ENCODE measurements around the gene TTC1.
"Not testable (repeated sequence)": the region's sequence is repeated elsewhere in the genome, so short reads cannot be mapped to it uniquely, and the experiment has no call there.

Gene TTC1

DNA sequence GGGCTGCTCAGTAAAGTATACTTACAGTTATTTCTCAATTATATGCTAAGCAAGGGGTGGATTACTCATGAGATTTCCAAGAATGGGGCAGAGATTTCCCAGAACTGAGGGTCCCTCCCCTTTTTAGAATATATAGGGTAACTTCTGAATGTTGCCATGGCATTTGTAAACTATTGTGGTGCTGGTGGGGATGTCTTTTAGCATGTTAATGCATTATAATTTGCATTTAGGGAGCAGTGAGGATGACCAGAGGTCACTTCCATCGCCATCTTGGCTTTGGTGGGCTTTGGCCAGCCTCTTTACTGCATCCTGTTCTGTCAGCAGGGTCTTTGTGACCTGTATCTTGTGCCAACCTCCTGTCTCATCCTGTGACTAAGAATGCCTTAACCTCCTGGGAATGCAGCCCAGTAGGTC, 35.5 kb downstream of the TTC1 start:
- no peak for DNase-seq

DNA sequence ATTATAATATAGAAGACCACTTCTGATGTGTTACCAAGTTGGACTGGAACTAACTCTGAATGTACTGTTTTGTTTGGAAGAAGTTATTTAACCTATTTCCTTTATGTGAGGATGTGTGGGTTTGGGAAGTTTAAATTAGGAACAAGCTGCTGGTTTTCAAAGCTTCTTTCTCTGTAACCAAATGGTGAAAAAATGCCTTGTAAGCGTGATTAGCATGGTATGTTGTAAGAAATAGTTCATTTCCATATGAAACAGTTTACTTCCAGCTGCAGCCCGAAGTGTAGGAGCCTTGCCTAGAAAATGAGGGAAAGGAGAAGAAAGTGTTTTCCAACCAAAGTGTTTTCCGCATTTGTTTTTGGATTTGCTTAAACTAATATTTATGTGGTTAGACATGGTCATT, 36.0 kb downstream of the TTC1 start:
- DNase-seq, result no peak

DNA sequence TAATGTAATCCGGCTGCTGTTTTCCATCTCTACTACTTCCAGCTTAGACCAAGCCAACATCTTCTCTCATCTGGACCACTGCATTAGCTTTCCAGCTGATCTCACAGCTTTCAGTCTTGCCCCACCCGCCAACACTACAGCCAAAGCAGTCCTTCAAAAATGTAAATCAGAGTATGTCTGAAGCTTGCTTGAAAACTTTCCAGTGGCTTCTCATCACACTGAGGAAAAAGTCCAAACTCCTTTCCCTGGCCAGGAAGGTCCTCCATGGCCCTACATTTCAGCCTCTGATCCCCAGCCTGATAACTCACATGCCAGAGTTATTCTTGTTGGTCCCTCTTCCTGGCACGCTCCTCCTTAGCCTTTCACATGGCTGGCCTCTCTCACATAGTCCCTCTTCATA, 38.5 kb downstream of the TTC1 start:
- no peak for DNase-seq

DNA sequence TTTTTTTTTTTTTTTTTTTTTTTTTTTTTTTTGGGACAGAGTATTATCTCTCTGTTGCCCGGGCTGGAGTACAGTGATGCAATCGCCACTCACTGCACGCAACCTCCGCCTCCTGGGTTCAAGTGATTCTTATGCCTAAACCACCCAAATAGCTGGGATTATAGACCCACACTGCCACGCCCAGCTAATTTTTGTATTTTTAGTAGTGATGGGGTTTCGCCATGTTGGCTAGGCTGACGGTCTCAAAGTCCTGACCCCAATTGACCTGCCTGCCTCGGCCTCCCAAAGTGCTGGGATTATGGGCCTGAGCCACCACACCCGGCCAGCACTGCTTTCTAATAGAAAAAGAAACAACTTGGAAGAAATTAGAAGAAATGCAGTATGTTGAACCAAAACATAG, 39.2 kb downstream of the TTC1 start:
- DNase-seq, result no peak

DNA sequence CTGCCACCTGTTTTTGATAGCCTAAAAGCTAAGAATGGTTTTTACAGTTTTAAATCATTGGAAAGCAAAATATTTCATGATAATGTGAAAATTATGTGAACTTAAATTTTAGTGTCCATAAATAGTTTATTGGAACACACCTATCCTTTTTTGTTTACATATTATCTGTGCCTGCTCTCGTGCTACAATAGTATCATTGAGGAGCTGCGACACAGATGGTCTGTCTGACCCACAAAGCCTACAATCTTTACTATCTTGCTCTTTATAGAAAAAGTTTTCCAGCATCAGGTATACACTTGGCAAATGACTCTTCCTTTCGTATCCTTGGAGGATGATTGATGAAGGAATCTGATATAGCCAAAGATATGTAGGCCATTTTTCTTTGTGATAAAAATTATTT, 40.2 kb downstream of the TTC1 start:
- DNase-seq, result no peak

DNA sequence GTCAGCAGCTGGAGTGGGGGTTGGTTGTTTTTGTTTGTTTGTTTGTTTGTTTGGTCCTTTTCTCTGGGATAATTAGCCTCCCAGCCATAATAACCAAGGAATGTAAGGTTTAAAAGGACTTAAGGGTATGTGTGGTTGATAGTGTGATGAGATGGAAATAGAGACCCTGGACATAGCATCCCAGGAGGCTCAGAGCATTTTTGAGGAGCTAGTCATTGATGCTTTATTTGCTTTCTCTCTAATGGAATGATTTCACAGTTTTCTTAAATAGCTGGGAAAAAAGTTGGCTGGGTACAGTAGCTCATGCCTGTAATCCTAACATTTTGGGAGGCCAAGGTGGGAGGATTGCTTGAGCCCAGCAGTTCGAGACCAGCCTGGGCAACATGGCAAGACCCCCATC, 45.1 kb downstream of the TTC1 start:
- no peak for DNase-seq

DNA sequence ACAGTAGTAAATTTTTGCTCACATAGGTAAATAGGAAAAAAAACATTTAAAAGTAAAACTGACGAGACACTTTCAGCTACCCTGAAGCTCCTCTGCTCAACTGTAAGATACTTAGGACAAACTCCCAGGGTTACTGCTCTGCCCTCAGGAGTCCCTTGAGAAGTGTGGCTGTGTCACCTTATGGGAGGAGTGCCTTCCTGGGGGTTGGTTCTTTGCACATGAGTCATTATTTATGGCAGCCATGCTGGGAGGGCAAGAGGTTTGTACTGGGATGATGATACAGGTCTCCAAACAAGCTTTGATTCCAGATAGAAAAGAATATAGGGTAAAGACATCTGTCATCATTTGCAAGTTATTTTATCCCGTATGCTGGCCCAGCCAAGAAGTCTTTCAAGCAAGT, 45.9 kb downstream of the TTC1 start:
- DNase-seq, result no peak

DNA sequence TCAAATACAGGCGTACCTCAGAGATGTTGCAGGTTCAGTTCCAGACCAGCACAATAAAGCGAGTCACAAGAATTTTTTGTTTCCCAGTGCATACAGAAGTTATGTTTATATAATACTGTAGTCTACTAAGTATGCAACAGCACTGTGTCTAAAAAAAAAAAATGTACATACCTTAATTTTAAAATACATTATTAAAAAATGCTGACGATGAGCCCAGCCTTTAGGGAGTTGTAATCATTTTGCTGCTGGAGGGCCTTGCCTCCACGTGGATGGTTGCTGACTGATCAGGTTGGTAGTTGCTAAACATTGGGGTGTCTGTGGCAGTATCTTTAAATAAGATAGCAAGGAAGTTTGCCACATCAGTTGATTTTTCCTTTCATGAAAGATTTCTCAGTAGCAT, 48.3 kb downstream of the TTC1 start:
- DNase-seq, result no peak

DNA sequence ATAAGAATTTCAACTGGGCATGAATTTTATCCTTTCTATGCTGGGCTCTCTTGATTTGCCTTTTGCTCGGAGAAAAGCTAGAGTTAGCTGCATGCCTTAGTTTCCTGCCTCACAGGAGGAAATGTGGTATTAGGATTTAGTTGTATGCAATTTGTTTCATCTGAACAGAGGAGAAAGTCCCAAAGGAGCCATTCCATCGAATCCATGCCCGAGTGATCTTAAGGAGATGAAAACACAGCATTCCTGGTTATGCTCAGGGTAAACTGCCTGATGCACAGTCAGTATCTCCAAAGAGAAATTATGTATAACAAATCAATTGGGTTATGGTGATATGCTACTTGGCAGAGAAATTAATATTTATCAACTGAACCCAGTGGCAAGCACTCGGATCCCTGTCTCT, 51.1 kb downstream of the TTC1 start:
- no peak for DNase-seq

DNA sequence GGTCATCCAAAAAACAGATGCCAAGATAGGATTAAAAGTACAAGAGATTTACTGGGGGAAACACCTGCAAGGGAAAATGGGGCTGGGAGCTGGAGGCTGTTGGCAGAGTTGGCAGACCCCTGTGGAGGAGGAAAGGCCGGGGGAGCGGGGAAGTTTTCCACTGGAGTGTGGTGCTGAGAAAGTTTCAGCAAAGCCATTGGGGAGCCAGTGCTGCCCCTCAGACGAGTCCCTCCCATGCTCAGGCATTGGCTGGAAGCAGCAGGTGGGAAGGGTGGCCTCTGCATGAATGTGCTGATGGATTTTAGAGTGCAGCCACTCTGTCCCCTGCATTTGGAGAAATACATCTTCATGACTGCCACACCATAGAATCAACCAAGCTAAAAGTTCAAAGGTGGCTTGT, 52.8 kb downstream of the TTC1 start:
- no peak for DNase-seq

DNA sequence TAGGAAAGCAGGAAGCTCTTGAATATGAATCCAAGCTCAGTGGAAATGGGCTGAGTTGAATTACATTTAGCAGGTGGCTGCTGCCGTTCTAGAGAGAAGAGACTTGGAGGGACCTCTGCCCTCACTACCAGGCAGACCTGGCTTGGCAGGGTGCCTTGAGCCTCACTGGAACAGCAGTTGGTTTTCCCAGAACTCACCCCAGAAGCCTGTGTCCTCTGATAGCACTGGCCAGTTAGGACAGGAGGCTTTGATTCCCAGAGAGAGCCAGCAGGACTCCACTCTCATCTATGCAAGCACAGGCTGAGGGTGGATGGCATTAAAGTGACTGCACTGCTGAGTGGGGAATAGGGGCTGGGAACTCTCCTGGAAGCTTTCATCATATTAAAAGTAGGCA, 55.5 kb downstream of the TTC1 start:
- DNase-seq, result no peak

DNA sequence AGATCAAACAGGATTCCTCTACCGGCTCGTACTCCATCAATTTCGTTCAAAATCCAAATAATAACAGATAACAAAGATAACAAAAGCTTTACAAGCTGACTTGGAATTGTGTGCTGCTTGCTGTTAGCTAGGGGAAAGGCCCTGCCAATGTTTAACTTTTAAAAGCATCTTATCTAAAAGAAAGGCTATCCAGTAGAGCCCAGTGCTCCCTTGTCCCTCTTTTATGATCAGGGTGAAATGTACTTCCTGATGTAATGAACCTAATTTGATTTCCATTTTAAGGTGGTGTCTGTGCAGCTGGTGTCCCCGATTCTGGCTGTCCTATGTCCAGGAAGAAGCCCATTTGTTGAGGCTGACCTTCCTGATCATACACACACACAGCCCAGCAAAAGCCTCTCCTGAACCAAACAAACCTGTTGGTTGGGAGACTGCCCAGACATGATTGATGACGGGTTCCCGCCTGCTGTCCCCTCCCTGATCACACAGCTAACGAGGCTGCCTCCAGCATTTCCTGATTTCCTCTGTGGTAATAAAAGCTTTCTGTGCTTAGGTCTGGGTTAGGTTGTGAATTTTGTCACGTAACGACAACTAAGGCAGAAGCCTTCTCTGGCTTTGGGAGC, 56.2 kb downstream of the TTC1 start:
- no peak for DNase-seq

DNA sequence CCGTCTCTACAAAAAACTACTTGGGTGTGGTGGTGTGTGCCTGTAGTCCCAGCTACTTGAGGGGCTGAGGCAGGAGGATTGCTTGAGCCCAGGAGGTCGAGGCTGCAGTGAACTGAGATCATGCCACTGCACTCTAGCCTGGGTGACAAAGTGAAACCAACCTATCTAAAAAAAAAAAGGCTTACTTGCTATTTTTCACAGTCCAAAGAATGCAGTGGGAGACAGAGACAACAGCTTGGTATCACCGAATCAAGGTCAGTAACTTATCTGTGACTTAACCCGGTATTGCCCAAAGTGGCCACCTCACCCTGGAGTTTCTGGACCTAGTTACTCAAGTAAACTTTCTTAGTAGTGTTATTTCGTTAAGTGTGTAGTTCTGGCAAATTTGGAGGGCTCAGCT, 60.2 kb downstream of the TTC1 start:
- not testable (repeated sequence) for DNase-seq

DNA sequence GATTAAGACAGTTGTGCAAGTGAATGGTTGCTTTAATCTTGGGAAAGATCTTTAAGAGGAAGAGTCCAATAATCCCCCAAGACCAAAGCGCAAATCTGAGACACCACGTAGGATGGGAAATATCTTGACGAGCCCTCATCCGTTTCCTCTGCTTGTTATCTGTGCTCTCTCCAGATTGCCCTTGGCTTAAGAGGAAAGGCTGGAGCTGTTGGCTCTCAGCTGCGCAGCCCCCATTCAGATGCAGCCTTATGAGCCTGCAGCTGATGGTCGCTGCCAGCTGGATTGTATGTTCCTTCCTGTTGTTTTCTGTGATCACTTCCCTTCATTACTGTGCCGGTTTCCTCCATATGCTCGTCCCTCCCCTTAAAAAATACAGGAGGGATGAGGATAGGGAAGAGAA, 62.6 kb downstream of the TTC1 start:
- no peak for DNase-seq

DNA sequence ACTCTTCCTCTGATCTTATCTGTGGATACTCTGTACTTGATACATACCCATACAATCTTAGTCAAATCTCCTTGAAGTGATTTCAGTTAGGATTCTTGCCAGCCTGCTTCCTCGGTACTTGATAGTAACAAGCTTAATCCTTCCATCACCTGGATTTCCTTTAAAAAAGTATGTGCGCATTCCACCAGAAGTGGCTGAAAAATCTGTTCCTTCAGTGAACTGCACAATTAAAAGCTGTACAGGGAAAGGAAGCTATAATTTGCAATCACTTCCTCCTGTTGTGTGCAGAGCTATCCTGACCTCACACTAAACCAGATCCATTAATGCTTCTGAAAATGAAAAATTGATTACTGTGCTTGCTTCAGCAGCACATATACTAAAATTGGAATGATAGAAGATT, 63.0 kb downstream of the TTC1 start:
- DNase-seq, result no peak

DNA sequence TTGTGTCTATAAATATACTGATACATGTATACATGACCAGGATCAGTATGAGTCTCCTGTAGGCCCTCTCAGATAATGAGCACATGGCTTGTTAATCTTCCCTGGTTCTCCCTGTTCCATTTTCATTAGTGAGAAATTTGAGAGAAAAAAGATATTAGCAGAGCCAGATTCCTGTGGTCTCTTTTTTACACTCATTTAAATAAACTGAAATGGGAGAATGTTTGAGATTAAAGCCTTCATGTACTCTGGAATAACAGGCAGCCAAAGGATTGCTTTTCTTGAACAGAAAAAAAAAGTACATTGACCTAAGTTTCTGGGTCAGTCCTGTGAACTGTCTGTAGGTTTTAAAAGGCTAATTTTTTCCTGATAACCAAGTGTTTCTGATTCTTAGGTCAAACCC, 66.1 kb downstream of the TTC1 start:
- DNase-seq, result no peak

DNA sequence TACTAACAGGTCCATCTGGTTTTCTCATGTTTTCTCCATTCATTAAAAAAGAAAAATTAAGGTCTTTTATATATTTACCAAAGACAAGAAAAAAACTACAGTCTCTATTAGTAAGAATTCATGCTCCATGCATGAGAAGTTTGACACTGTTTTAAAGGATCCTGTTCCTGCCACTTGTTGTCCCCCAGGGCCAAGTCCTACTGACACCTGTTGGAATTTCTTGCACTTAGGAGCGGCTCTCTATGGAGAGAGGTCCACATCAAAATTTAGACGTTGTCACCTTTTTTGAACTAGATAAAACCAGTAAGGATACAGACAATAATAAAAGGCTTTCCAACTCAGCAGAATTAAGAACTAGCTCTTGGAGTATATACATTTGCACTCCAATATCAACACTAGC, 68.1 kb downstream of the TTC1 start:
- no peak for DNase-seq

DNA sequence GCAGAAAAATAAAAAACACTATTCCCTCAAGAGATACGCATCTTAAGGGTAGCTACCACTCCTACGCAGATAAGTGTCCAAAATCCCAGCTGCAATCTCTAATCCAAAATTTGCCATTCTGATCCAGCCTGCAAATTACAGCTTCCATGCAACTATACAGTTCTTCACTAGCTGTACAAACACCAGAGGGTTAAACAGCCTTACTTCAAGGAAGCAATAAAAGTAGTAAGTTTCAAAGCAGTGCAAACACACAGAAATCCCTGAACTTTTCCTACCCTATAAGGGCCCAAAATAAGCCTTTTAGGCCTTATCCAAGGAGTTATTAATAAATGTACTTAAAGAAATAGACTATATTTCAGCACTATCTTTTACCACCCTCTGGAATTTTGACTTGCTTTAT, 70.8 kb downstream of the TTC1 start:
- no peak for DNase-seq

DNA sequence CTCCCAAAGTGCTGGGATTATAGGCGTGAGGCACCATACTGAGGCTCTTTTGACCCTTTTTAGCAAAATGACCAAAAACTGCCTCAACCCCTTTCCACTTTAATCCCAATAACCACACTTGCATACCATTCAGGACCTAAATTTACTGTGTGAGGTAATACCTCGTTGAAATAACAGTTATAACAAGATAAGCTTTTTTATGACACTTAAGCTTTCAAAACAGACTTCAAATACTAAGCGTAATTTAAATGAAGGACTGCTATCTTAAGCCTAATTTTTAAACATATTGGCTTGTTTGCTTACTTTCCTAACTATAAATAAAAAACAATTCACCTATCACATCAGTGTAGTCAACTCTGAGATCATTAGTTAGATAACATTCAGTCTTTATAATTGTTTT, 72.6 kb downstream of the TTC1 start:
- no peak for DNase-seq

DNA sequence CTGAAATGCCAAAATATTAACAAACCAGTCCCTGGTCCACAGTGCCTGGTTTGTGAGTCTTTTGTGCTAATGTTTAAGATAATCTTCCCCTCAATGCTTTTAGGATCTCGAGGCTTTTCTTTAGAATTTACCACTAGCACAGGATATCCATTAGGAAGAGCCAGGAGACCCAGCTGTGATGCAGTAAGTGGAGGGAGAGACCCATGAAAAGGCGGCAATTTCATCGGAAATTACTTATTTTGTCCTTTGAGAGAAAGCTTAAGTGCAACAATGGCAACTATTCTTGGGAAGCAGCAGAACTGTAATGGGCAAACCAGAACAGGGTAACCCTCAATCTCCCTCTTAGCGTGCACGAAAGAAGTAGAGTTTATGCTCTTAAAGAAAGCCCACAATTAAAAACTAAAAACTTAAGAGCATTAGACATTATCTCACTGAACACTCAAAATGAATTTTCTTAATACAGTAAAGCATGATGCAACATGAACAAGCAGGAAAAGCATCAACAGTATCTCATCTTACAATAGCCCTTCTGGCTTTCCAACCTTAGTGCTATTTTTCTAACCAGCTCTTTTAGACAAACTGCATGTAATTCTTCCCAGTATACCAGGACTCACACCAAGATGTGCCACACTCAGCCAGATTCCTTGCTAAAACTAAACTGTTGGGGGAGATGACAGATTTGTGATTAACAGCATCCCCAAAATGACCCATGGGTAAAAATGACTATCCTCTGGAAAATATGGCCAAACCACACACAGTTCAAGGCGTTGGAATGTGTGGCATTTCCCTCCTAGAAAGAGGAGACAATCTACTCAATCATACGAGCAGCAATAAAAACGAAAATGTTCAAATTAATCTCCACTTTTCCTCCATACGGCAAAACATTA, 73.9 kb downstream of the TTC1 start:
- no peak for DNase-seq

DNA sequence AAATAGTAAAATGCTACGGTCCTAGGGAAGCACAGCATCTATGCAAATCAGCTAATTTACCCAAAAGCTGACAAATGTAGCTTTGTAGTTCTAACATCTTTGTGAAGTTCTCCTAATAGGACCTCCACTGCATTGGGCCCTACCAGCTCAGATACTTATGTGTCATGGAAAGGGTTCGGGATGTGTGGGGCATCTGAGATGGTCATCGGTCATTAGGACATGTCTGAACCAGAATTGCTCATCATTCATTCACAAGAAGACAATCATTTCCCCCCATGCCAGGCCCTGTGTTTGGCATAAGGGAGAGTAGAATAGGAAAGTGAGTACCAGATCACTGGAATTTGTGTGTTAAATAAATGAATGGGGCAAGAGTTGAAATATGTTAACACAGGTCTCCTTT, 74.6 kb downstream of the TTC1 start:
- no peak for DNase-seq

DNA sequence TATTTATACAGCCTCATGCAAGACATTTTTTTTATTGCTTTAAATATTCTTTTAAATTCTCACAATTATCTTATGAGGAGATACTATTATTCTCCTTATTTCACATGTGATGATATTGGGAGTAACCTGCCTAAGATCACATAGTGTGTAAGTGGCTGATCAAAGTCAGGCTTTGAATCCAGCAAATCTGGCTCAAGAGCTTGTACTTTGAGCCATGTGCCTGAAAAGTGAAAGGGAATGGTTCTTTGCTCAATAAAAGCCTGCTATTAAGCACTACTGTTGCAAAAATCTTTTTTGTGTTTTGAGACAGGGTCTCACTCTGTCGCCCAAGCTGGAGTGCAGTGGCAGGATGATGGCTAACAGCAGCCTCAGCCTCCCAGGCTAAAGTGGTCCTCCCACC, 75.2 kb downstream of the TTC1 start:
- DNase-seq, result no peak

DNA sequence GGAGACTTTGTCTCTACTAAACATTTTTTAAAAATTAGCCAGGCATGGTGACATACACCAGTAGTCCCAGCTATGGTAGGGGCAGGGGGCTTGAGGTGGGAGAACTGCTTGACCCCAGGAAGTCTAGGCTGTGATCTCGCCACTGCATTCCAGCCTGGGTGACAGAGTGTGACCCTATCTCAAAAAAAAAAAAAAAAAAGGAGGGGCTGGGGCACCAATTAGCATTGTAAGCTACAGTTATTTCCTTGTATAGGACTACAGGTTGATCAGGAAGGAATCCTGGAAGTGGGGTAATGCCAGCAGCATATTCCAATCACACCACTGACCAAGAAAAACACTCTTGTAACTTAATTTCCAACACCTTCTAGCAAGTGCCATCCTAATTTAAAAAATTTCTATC, 78.3 kb downstream of the TTC1 start:
- no peak for DNase-seq

DNA sequence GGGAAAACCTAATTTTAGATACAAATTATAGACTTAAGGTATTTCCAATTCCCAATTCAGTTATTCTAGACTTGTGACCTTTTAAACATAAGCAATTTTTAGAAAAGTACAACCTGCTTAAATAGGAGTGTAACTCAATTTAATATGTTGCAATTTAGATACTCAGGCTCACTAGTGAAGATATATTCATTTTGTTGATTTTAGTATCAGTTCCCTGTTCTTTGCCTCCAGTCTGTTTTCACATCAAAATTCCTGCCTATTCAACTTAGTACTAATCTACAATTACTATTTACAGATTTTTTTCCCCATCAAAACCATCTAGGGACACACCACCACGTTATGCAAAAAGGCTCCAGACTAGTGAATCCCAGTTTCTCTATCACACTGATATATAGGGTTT, 79.9 kb downstream of the TTC1 start:
- no peak for DNase-seq

DNA sequence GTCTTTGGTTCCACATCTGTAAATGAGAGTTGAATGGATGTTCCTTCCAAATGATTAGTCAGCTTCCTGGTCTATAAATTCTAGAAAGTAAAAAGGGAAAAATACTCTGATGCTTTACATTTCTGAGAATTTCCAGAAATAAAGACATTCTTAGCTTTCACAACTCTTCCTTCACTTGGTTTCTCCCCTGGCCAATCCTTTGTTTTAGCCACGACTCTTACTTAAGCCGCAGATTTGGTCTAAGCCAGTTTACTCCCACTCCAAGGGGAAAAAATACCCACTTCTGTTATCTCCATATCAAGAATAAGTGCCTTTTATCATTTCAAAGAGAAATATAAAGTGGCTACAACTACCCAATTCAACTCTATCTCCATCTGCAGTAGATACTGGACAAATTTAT, 80.6 kb downstream of the TTC1 start:
- no peak for DNase-seq

Measured in T-helper 1 cell (primary cell).